Small intestine (tissue), 7 donors: ENCODE results near the gene NTN1. TPM values are rescaled to one million over a fixed set of nuclear protein-coding genes. Genes with fewer than 3 reads are reported as not detected.
A peak's percentile ranks its signal among the peaks of the same experiment; 100 is the strongest.

Source experiments
- DNase-seq, 2 donors: peaks; one replicate each; pipeline versions ENCODE4 v3.0.0 to v3.0.0-alpha.2; 2013
- FAIRE-seq: peaks from 2 replicates; lab custom pipeline; 2012; peaks lifted over from hg19 to GRCh38; lab: Jason Lieb, UNC
- H3K27ac ChIP-seq, 3 donors: one replicate each; pipeline ENCODE4 v1.5.1; 2013; ENCODE audit warnings: low read length in 2 of 3, mild to moderate bottlenecking in 2 of 3, control low read depth in 1 of 3, inconsistent platforms in 1 of 3, low read depth in 1 of 3, moderate library complexity in 1 of 3
- H3K27me3 ChIP-seq, 3 donors: one replicate each; pipeline ENCODE4 v1.6.1; 2013; ENCODE audit warnings: low read length in 3 of 3, inconsistent platforms in 1 of 3; ENCODE audit not compliant: control insufficient read depth in 3 of 3, insufficient read depth in 3 of 3
- H3K36me3 ChIP-seq, 3 donors: one replicate each; pipeline ENCODE4 v1.6.1; 2013; ENCODE audit warnings: low read length in 3 of 3, inconsistent platforms in 1 of 3, low read depth in 1 of 3, mild to moderate bottlenecking in 1 of 3, moderate library complexity in 1 of 3; ENCODE audit not compliant: control insufficient read depth in 3 of 3, insufficient read depth in 2 of 3
- H3K4me1 ChIP-seq, 3 donors: one replicate each; pipeline ENCODE4 v1.6.1; 2013; ENCODE audit warnings: low read length in 2 of 3, inconsistent platforms in 1 of 3, low read depth in 1 of 3, mild to moderate bottlenecking in 1 of 3, moderate library complexity in 1 of 3; ENCODE audit not compliant: control insufficient read depth in 3 of 3, insufficient read depth in 2 of 3
- H3K4me3 ChIP-seq, 3 donors: one replicate each; pipeline ENCODE4 v1.5.1; 2013; ENCODE audit warnings: low read length in 3 of 3, control low read depth in 1 of 3, inconsistent platforms in 1 of 3, low read depth in 1 of 3, mild to moderate bottlenecking in 1 of 3, moderate library complexity in 1 of 3
- H3K9me3 ChIP-seq, 2 donors: one replicate each; pipeline ENCODE4 v1.6.1; 2013; ENCODE audit warnings: low read depth in 1 of 2, low read length in 1 of 2; ENCODE audit not compliant: control insufficient read depth in 2 of 2, insufficient read depth in 1 of 2
- WGBS, 3 donors: extraction: QIAGEN DNeasy Blood & Tissue Kit; methylation state at CpG; one replicate each; pipeline ENCODE4 v1.1.7; 2013; 5-methylcytosine and 5-hydroxymethylcytosine counted together
- polyA plus RNA-seq, 4 donors: library from polyadenylated mRNA; stranded (reverse) in 3 of 4; unstranded in 1 of 4; fragments of 200-250 nt in 3 of 4; fragments of 120-200 nt in 1 of 4; gene quantifications; one replicate each; pipeline versions ENCODE4 v1.2.1 to v1.2.3, GENCODE V29; 2013
- donor health status: healthy with polysubstance abuse.
- donor health status: control.
- donor health status: control.
- donor health status: Bipolar disorder and iron deficiency.
- donor health status: healthy.

NTN1 gene
- polyA plus RNA-seq, 4 donors, result 0.22 to 13.2 (median 2.6) TPM

- Histone ChIP-seq H3K27me3 (no peaks in the 10 kb centered on the region), H3K4me1 (peaks cover 0 to 9% (median 3%) of the 10 kb centered on the region in 3 donors), H3K36me3 (no peaks in the 10 kb centered on the region), H3K27ac (no peak overlapping the region), H3K9me3 (no peaks in the 10 kb centered on the region), H3K4me3 (no peak overlapping the region)
- DNase-seq (no peak), FAIRE-seq (no peak)
- WGBS, 3 donors, result 72 to 97% (median 91%) methylated on average over 2 of the region's 2 CpGs
Observed at GRCh38 chr17:9287306-9287705, 266.0 kb downstream of the NTN1 start.

GRCh38 chr17:9290226-9290613 is 268.9 kb downstream of the NTN1 start:
- Histone ChIP-seq H3K9me3 (no peaks in the 10 kb centered on the region), H3K36me3 (no peaks in the 10 kb centered on the region), H3K27me3 (no peaks in the 10 kb centered on the region), H3K4me3 (no peak overlapping the region), H3K4me1 (peaks cover 0 to 12% (median 2%) of the 10 kb centered on the region in 3 donors), H3K27ac (no peak overlapping the region)
- no peak for FAIRE-seq
- DNase-seq, result no peak
- WGBS, 3 donors, result 64 to 76% (median 76%) methylated on average over 7 of the region's 7 CpGs

GRCh38 chr17:9291912-9292560 is 270.7 kb downstream of the NTN1 start:
- WGBS, 3 donors, result 26 to 41% (median 34%) methylated on average over 8 of the region's 8 CpGs
- no peak for FAIRE-seq
- Histone ChIP-seq H3K4me1 (peaks cover 0 to 9% (median 2%) of the 10 kb centered on the region in 3 donors), H3K27me3 (no peaks in the 10 kb centered on the region), H3K27ac (peak overlapping the region in 2 of 3 donors; percentile 56 to 58), H3K36me3 (no peaks in the 10 kb centered on the region), H3K4me3 (no peak overlapping the region), H3K9me3 (no peaks in the 10 kb centered on the region)
- peak; percentile 51 to 71 for DNase-seq

GRCh38 chr17:9292561-9292941 is 271.2 kb downstream of the NTN1 start:
- DNase-seq (no peak), FAIRE-seq (no peak)
- Histone ChIP-seq H3K36me3 (no peaks in the 10 kb centered on the region), H3K4me1 (peaks cover 0 to 9% (median 2%) of the 10 kb centered on the region in 3 donors), H3K4me3 (no peak overlapping the region), H3K27ac (peak overlapping the region in 2 of 3 donors; percentile 17 to 29), H3K9me3 (no peaks in the 10 kb centered on the region), H3K27me3 (no peaks in the 10 kb centered on the region)
- 67 to 93% (median 93%) methylated on average over 2 of the region's 2 CpGs for WGBS, 3 donors

Other genes starting within 250 kb of the NTN1 start
- gene MFSD6L, start 222.1 kb upstream of the NTN1 start, polyA plus RNA-seq, result 10 to 100 TPM in 1 of 4 donors, 1 to 10 TPM in 1, under 1 TPM in 1, not detected in 1; 0.81 to 10.8 (median 5.8) TPM
- 1 to 10 TPM in 1 of 4 donors, under 1 TPM in 2, not detected in 1; 0.25 to 1.9 (median 0.54) TPM for gene PIK3R6, start 153.8 kb upstream of the NTN1 start, polyA plus RNA-seq
- gene PIK3R5, start 55.8 kb upstream of the NTN1 start, polyA plus RNA-seq, result 1 to 10 TPM; 1.3 to 4.6 (median 3.0) TPM